ENCODE data around the gene FOXD4L3. TPM values are rescaled to one million over a fixed set of nuclear protein-coding genes. Genes with fewer than 3 reads are reported as not detected.
"Not testable (repeated sequence)": the region's sequence is repeated elsewhere in the genome, so short reads cannot be mapped to it uniquely, and the experiment has no call there.

Gene FOXD4L3
- polyA plus RNA-seq (2013, experiment 1 of 2) = not detected
- not detected for polyA plus RNA-seq (2013, experiment 2 of 2)

GRCh38 chr9:68302567-68302966, at the start of gene FOXD4L3:
FOXD4L3 (plus strand) TSS chr9:68302867; CDS start chr9:68302952, 85 bp downstream.
- not testable (repeated sequence) for H4K91ac ChIP-seq (ENCODE audit: low read depth, low read length, poor library complexity); H2BK15ac ChIP-seq (ENCODE audit: low read length); H3K4me2 ChIP-seq (ENCODE audit: insufficient read depth, low read length, poor library complexity, severe bottlenecking); H3K4ac ChIP-seq (ENCODE audit: low read length); H2BK5ac ChIP-seq (ENCODE audit: low read length); H3K27me3 ChIP-seq (ENCODE audit: control insufficient read depth in 3 of 3, insufficient read depth in 3 of 3, low read depth in 1 of 3, low read length in 3 of 3); H3K4me3 ChIP-seq (ENCODE audit: low read length in 2 of 2); DNase-seq (ENCODE audit: low spot score); H2BK12ac ChIP-seq (ENCODE audit: low read length); H3K36me3 ChIP-seq (replicated peaks in 1 of 2; ENCODE audit: control insufficient read depth in 2 of 2, insufficient read depth in 2 of 2, low read length in 2 of 2); H3K18ac ChIP-seq (ENCODE audit: low read length); H2BK120ac ChIP-seq (ENCODE audit: low read depth, low read length); H2AK5ac ChIP-seq (ENCODE audit: low read depth, low read length); H3K9ac ChIP-seq (ENCODE audit: low read depth, low read length, poor library complexity); H3K79me1 ChIP-seq (ENCODE audit: low read depth, low read length); H3K23ac ChIP-seq (ENCODE audit: low read depth, low read length, poor library complexity); H3K9me3 ChIP-seq (replicated peaks in 1 of 2; ENCODE audit: control insufficient read depth in 2 of 2, insufficient read depth in 1 of 2, low read depth in 1 of 2, low read length in 2 of 2); H3K27ac ChIP-seq (replicated peaks; ENCODE audit: low read length); H3K14ac ChIP-seq (ENCODE audit: low read length); H3K4me1 ChIP-seq (ENCODE audit: control insufficient read depth in 2 of 2, insufficient read depth in 1 of 2, low read depth in 1 of 2, low read length in 2 of 2); H4K8ac ChIP-seq (ENCODE audit: low read depth, low read length); H2AFZ ChIP-seq (ENCODE audit: low read length)
- WGBS, 2 donors (ENCODE audit: extremely low coverage in 2 of 2, insufficient read length in 2 of 2, insufficient replicate concordance in 1 of 2) = no CpG with 5 or more reads among the region's 15 CpGs

- no CpG with 5 or more reads among the region's 16 CpGs for WGBS, 2 donors (ENCODE audit: extremely low coverage in 2 of 2, insufficient read length in 2 of 2, insufficient replicate concordance in 1 of 2)
Measured at GRCh38 chr9:68281041-68281440, 21.6 kb upstream of the FOXD4L3 start.

GRCh38 chr9:68303771-68304170, 1.1 kb downstream of the FOXD4L3 start:
- H3K27me3 ChIP-seq (ENCODE audit: control insufficient read depth in 3 of 3, insufficient read depth in 3 of 3, low read depth in 1 of 3, low read length in 3 of 3); H3K4me1 ChIP-seq (ENCODE audit: control insufficient read depth in 2 of 2, insufficient read depth in 1 of 2, low read depth in 1 of 2, low read length in 2 of 2); H2AFZ ChIP-seq (ENCODE audit: low read length); H4K8ac ChIP-seq (ENCODE audit: low read depth, low read length); H3K36me3 ChIP-seq (replicated peaks in 1 of 2; ENCODE audit: control insufficient read depth in 2 of 2, insufficient read depth in 2 of 2, low read length in 2 of 2); H3K18ac ChIP-seq (ENCODE audit: low read length); H2AK5ac ChIP-seq (ENCODE audit: low read depth, low read length); DNase-seq (ENCODE audit: low spot score); H3K4me3 ChIP-seq (ENCODE audit: low read length in 2 of 2); H3K79me1 ChIP-seq (ENCODE audit: low read depth, low read length); H2BK12ac ChIP-seq (ENCODE audit: low read length); H3K4me2 ChIP-seq (ENCODE audit: insufficient read depth, low read length, poor library complexity, severe bottlenecking); H3K9ac ChIP-seq (ENCODE audit: low read depth, low read length, poor library complexity); H3K4ac ChIP-seq (ENCODE audit: low read length); H3K9me3 ChIP-seq (replicated peaks in 1 of 2; ENCODE audit: control insufficient read depth in 2 of 2, insufficient read depth in 1 of 2, low read depth in 1 of 2, low read length in 2 of 2); H3K14ac ChIP-seq (ENCODE audit: low read length); H4K91ac ChIP-seq (ENCODE audit: low read depth, low read length, poor library complexity); H3K23ac ChIP-seq (ENCODE audit: low read depth, low read length, poor library complexity); H2BK5ac ChIP-seq (ENCODE audit: low read length); H2BK15ac ChIP-seq (ENCODE audit: low read length); H2BK120ac ChIP-seq (ENCODE audit: low read depth, low read length); H3K27ac ChIP-seq (replicated peaks; ENCODE audit: low read length): not testable (repeated sequence)
- no CpG with 5 or more reads among the region's 30 CpGs for WGBS, 2 donors (ENCODE audit: extremely low coverage in 2 of 2, insufficient read length in 2 of 2, insufficient replicate concordance in 1 of 2)

More at GRCh38 chr9:68281041-68281440, 21.6 kb upstream of the FOXD4L3 start:
- not testable (repeated sequence) for H4K8ac ChIP-seq (ENCODE audit: low read depth, low read length); H3K79me1 ChIP-seq (ENCODE audit: low read depth, low read length); H3K18ac ChIP-seq (ENCODE audit: low read length); H2AK5ac ChIP-seq (ENCODE audit: low read depth, low read length); H3K23ac ChIP-seq (ENCODE audit: low read depth, low read length, poor library complexity); H3K4me1 ChIP-seq (ENCODE audit: control insufficient read depth in 2 of 2, insufficient read depth in 1 of 2, low read depth in 1 of 2, low read length in 2 of 2); H2BK5ac ChIP-seq (ENCODE audit: low read length); H2BK120ac ChIP-seq (ENCODE audit: low read depth, low read length); H3K4ac ChIP-seq (ENCODE audit: low read length); H4K91ac ChIP-seq (ENCODE audit: low read depth, low read length, poor library complexity); H3K4me2 ChIP-seq (ENCODE audit: insufficient read depth, low read length, poor library complexity, severe bottlenecking); H3K27me3 ChIP-seq (ENCODE audit: control insufficient read depth in 3 of 3, insufficient read depth in 3 of 3, low read depth in 1 of 3, low read length in 3 of 3); H2AFZ ChIP-seq (ENCODE audit: low read length); H3K9ac ChIP-seq (ENCODE audit: low read depth, low read length, poor library complexity); H3K27ac ChIP-seq (replicated peaks; ENCODE audit: low read length); H3K9me3 ChIP-seq (replicated peaks in 1 of 2; ENCODE audit: control insufficient read depth in 2 of 2, insufficient read depth in 1 of 2, low read depth in 1 of 2, low read length in 2 of 2); H2BK15ac ChIP-seq (ENCODE audit: low read length); DNase-seq (ENCODE audit: low spot score); H3K14ac ChIP-seq (ENCODE audit: low read length); H2BK12ac ChIP-seq (ENCODE audit: low read length); H3K36me3 ChIP-seq (replicated peaks in 1 of 2; ENCODE audit: control insufficient read depth in 2 of 2, insufficient read depth in 2 of 2, low read length in 2 of 2); H3K4me3 ChIP-seq (ENCODE audit: low read length in 2 of 2)

GRCh38 chr9:68304212-68304611, 1.5 kb downstream of the FOXD4L3 start:
- not testable (repeated sequence) for H3K36me3 ChIP-seq (replicated peaks in 1 of 2; ENCODE audit: control insufficient read depth in 2 of 2, insufficient read depth in 2 of 2, low read length in 2 of 2); H2BK15ac ChIP-seq (ENCODE audit: low read length); H3K4me1 ChIP-seq (ENCODE audit: control insufficient read depth in 2 of 2, insufficient read depth in 1 of 2, low read depth in 1 of 2, low read length in 2 of 2); H3K9me3 ChIP-seq (replicated peaks in 1 of 2; ENCODE audit: control insufficient read depth in 2 of 2, insufficient read depth in 1 of 2, low read depth in 1 of 2, low read length in 2 of 2); H3K4me3 ChIP-seq (ENCODE audit: low read length in 2 of 2); H2BK120ac ChIP-seq (ENCODE audit: low read depth, low read length); H3K79me1 ChIP-seq (ENCODE audit: low read depth, low read length); H3K4ac ChIP-seq (ENCODE audit: low read length); H4K91ac ChIP-seq (ENCODE audit: low read depth, low read length, poor library complexity); H2AK5ac ChIP-seq (ENCODE audit: low read depth, low read length); H2AFZ ChIP-seq (ENCODE audit: low read length); H4K8ac ChIP-seq (ENCODE audit: low read depth, low read length); H3K23ac ChIP-seq (ENCODE audit: low read depth, low read length, poor library complexity); H3K9ac ChIP-seq (ENCODE audit: low read depth, low read length, poor library complexity); H3K27ac ChIP-seq (replicated peaks; ENCODE audit: low read length); H3K18ac ChIP-seq (ENCODE audit: low read length); DNase-seq (ENCODE audit: low spot score); H3K4me2 ChIP-seq (ENCODE audit: insufficient read depth, low read length, poor library complexity, severe bottlenecking); H3K27me3 ChIP-seq (ENCODE audit: control insufficient read depth in 3 of 3, insufficient read depth in 3 of 3, low read depth in 1 of 3, low read length in 3 of 3); H3K14ac ChIP-seq (ENCODE audit: low read length); H2BK5ac ChIP-seq (ENCODE audit: low read length); H2BK12ac ChIP-seq (ENCODE audit: low read length)
- no CpG with 5 or more reads among the region's 21 CpGs for WGBS, 2 donors (ENCODE audit: extremely low coverage in 2 of 2, insufficient read length in 2 of 2, insufficient replicate concordance in 1 of 2)
